GM12864 (cell line): ENCODE data around the gene RPL19.

Source experiments
- DNase-seq: peaks from one replicate; pipeline ENCODE4 v3.0.0-alpha.2; 2011; ENCODE audit warnings: low read depth
- H3K4me3 ChIP-seq: 2 replicates; pipeline ENCODE4 v1.5.1; 2011; ENCODE audit warnings: mild to moderate bottlenecking, low read depth, low read length, control low read depth
- TF ChIP-seq, protein P1 (sequence below): IDR thresholded peaks from 2 replicates; pipeline ENCODE4 v1.5.1; 2011; ENCODE audit warnings: low read depth, mild to moderate bottlenecking, moderate library complexity, low read length, control low read depth, inconsistent platforms; ENCODE audit errors: missing control alignments

The RPL19 gene

GRCh38 chr17:39227364-39227919, 27.4 kb downstream of the RPL19 start:
- TF ChIP-seq, protein P1, sequence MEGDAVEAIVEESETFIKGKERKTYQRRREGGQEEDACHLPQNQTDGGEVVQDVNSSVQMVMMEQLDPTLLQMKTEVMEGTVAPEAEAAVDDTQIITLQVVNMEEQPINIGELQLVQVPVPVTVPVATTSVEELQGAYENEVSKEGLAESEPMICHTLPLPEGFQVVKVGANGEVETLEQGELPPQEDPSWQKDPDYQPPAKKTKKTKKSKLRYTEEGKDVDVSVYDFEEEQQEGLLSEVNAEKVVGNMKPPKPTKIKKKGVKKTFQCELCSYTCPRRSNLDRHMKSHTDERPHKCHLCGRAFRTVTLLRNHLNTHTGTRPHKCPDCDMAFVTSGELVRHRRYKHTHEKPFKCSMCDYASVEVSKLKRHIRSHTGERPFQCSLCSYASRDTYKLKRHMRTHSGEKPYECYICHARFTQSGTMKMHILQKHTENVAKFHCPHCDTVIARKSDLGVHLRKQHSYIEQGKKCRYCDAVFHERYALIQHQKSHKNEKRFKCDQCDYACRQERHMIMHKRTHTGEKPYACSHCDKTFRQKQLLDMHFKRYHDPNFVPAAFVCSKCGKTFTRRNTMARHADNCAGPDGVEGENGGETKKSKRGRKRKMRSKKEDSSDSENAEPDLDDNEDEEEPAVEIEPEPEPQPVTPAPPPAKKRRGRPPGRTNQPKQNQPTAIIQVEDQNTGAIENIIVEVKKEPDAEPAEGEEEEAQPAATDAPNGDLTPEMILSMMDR, result no peak
- H3K4me3 ChIP-seq, result no peak overlapping the region
- DNase-seq, result no peak

DNA sequence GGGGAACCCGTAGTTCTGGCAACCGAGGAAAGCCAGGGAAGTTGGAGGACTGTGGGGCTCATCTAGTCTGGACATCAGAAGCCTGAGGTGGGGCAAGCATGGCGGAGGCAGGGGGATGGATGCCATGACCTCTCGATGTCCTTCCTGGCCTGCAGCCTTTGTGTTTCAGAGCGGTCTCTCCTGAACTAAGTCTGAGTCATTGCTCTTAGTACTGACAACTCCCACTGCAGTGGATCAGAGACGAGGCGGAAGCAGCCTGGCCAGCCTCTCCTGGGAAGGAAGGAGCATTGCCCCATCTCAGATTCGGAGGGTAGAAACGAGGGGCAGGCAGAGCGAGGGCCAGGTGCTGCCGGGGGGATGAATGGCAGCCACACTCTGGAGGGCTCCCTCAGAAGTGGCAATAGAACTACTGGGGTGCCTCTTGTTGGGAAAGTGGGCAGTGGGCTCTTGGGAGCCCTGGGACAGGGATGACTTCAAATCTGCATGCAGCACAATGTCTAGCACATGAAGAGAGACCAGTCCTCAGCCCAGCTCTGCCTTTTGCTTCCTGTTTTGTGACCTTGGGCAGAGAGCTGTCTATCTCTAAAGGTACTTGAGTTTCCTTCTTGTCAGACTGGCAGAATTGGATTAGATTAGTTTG, 29.3 kb downstream of the RPL19 start:
- no peak overlapping the region for H3K4me3 ChIP-seq
- TF ChIP-seq, protein P1, result no peak
- DNase-seq, result no peak

GRCh38 chr17:39230361-39230760, 30.3 kb downstream of the RPL19 start:
- DNase-seq, result no peak
- H3K4me3 ChIP-seq, result no peak overlapping the region
- TF ChIP-seq, protein P1, result no peak

DNA sequence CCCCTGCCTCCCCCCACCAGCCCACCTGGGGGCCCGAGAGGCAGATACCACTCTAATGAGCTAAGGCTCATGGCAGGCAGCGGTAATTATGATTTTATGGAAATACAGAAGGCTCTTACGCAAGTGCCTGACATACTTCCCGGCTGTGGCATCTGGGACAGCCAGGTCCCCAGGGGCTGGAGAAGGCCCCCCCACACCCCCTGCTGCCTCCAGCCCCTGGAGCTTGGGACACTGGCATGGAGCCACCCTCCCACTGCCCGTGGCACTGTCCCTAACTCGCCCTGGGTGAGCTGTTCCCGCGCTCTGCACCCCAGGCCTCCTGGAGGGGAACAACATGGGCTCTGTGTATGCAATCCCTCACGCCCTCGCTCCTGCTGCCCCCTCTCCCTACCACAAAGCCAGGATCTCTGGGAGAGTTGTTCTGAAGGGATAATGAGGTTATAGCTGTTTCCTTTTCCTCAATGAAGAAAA, 31.0 kb downstream of the RPL19 start:
- TF ChIP-seq, protein P1, result no peak
- H3K4me3 ChIP-seq, result no peak overlapping the region
- DNase-seq, result no peak

DNA sequence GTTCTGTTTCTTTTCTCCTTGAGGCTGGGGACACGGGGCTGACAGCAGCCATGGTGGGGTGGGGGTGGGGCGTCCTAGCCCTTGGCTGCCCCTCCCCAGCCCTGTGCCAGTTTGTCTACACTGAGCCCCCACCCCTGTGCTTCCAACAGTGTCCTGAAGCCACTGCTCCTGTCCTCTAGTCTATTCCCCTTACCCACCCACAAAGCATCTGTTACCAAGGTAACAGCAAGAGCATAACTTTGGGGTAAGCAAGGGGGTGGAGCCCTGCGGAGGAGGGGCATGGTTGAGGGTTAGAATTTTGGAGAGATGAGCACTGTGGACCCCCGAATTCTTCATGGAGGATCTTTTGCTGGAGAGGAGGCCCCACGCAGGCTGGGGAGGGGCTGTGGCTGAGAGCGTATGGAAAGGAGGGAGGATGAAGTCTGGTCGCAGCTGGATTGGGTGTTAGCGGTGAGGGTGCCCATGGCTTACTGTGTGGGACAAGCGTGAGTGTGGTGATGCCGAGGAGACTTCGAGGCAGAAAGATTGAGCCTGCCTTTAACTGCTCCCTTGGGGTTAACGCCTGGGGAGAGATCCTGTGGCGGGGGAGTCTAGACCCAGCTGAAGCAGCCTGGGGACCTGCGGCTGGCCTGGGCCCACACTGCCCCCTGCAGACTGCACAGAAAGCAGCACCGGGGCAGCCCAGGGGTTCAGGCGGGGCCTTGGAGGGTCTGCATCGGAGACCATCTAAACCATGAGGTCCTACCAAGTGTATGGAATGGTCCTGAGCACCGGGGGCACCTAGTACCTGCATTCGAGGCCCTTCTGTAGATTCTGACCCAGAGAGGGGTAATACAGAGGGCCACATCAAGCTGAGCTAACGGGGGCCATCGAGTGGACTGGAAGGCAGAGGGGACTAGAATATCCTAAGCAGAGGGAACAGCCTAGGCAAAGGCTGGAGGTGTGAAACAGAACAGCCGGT, 31.8 kb downstream of the RPL19 start:
- TF ChIP-seq, protein P1, result peak; percentile 77
- DNase-seq, result no peak
- H3K4me3 ChIP-seq, result no peak overlapping the region

GRCh38 chr17:39235555-39236449, 35.7 kb downstream of the RPL19 start:
- peak; percentile 31 for DNase-seq
- H3K4me3 ChIP-seq, result no peak overlapping the region
- TF ChIP-seq, protein P1, result peak; percentile 98
